Ovary (tissue), 9 donors: ENCODE measurements around the gene PDXP. TPM values are rescaled to one million over a fixed set of nuclear protein-coding genes. Genes with fewer than 3 reads are reported as not detected.

Source experiments
- DNase-seq, 5 donors: peaks; one replicate each; pipeline ENCODE4 v3.0.0-alpha.2; 2019 to 2020
- H3K27ac ChIP-seq, 2 donors: fragments of 200-600 bp; one replicate each; pipeline versions ENCODE4 v1.5.1 to v1.8.0; 2019 to 2022
- H3K27me3 ChIP-seq: fragments of 200-600 bp; one replicate; pipeline ENCODE4 v1.8.0; 2022
- H3K36me3 ChIP-seq: fragments of 200-600 bp; sonication (generic); one replicate; pipeline ENCODE4 v1.5.1; 2019
- H3K4me1 ChIP-seq: one replicate; pipeline ENCODE4 v1.8.1; 2013; ENCODE audit warnings: mild to moderate bottlenecking, moderate library complexity; ENCODE audit not compliant: insufficient read depth
- H3K4me3 ChIP-seq: fragments of 200-600 bp; sonication (generic); one replicate; pipeline ENCODE4 v1.5.1; 2017
- H3K9me3 ChIP-seq, 2 donors: fragments of 200-600 bp in 1 of 2; sonication (generic) in 1 of 2; one replicate each; pipeline versions ENCODE4 v1.5.1 to v1.8.1; 2013 to 2019; ENCODE audit warnings: mild to moderate bottlenecking in 1 of 2, moderate library complexity in 1 of 2
- EP300 ChIP-seq: sonication (generic); formaldehyde crosslinking; IDR thresholded peaks from one replicate; pipeline ENCODE4 v1.6.1; 2017; ENCODE audit warnings: antibody characterized with exemption
- POLR2A ChIP-seq: fragments of 450-650 bp; IDR thresholded peaks from one replicate; pipeline ENCODE4 v1.6.1; 2017; ENCODE audit warnings: antibody characterized with exemption, mild to moderate bottlenecking, moderate library complexity
- WGBS, 3 donors: extraction: QIAGEN DNeasy Blood & Tissue Kit in 1 of 3; methylation state at CpG; one replicate each; pipeline versions ENCODE4 v1.1.5 to v1.1.7; 2013 to 2017; 5-methylcytosine and 5-hydroxymethylcytosine counted together
- intact Hi-C, 4 donors: fragments of 100-400 bp; cut with DNase I; formaldehyde crosslinking; loops; one replicate each; pipeline versions ENCODE4 v1.11.0 to v1.15.1; 2022 to 2023
- polyA plus RNA-seq, 2 donors: library from polyadenylated mRNA; stranded (reverse); fragments of 200-250 nt in 1 of 2; fragments of 350-450 nt in 1 of 2; fragmentation: Illumina TruSeq in 1 of 2; extraction: RNeasy Lipid Tissue Mini Kit (QIAGEN cat#74804) in 1 of 2; gene quantifications; one replicate each; pipeline ENCODE4 v1.2.3, GENCODE V29; 2013 to 2014
- total RNA-seq, 7 donors: library from RNA; depleted of rRNA in 2 of 7; stranded (reverse); fragments of >200 nt in 2 of 7; fragmentation: NEBNext Ultra II Directional in 3 of 7; extraction: Animal tissue kit (Norgen Biotek cat#: 25700) in 3 of 7; gene quantifications; one replicate each; pipeline versions ENCODE4 v1.1.0 to v1.2.4, GENCODE V29; 2016 to 2023
- TF ChIP-seq, protein P1 (sequence below), 3 donors: fragments of 450-650 bp in 2 of 3; fragments of 200-600 bp in 1 of 3; IDR thresholded peaks; one replicate each; pipeline versions ENCODE4 v1.5.1 to v1.8.0; 2016 to 2022; ENCODE audit warnings: antibody characterized with exemption in 3 of 3, mild to moderate bottlenecking in 1 of 3
- donor health status: DM: no; HTN: no; CAD: no; lungs with moderate emphysema.
- donor health status: DM: no; HTN: no; CAD: no.
- donor health status: Bipolar disorder and iron deficiency.
- donor health status: DM: yes; HTN: yes; CAD: no.
- donor health status: DM: no; HTN: no; CAD: no.
- donor health status: DM: yes; HTN: yes; CAD: no.

The PDXP gene
- total and polyA plus RNA-seq, 9 donors = 8.1 to 15.9 (median 12.7) TPM

DNA sequence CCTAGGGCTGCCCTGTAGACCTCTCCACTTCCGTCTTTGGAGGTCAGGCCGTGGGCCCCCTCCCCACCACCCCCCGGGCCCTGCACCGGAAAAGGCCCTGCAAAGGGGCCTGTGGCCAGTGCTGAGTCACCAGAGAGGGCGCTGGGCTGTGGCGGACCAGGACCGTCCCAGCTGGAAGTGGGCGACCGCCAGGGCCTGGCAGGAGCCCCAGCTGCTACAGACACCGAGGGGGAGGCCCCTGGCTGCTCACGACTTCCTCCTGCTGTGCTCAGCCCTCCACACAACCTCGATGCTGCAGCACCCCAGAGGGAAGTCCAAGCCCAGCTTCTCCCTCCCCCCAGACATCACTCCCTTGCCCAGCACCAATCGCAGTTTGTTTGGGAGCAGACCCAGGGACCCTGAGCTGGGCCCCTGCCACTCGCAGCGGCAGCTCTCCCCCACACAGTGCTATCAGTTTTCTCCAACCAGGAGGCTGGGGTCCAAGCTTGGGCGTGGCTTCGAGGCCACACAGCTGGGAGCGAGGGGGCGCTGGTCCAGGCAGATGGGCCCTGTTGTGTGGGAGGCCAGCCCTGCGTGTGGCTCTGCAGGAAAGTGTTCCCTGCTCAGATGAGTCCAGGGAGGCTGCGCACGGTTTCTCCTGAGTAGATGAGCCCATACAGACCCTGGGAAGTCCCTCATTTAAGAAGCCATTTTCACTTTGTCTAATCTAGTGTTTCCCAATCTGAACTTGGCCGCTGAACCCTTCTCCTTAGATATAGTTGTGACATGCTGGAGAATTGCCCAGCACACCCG is 24.7 kb upstream of the PDXP start:
- TF ChIP-seq, protein P1, sequence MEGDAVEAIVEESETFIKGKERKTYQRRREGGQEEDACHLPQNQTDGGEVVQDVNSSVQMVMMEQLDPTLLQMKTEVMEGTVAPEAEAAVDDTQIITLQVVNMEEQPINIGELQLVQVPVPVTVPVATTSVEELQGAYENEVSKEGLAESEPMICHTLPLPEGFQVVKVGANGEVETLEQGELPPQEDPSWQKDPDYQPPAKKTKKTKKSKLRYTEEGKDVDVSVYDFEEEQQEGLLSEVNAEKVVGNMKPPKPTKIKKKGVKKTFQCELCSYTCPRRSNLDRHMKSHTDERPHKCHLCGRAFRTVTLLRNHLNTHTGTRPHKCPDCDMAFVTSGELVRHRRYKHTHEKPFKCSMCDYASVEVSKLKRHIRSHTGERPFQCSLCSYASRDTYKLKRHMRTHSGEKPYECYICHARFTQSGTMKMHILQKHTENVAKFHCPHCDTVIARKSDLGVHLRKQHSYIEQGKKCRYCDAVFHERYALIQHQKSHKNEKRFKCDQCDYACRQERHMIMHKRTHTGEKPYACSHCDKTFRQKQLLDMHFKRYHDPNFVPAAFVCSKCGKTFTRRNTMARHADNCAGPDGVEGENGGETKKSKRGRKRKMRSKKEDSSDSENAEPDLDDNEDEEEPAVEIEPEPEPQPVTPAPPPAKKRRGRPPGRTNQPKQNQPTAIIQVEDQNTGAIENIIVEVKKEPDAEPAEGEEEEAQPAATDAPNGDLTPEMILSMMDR (IDR thresholded peaks at IDR 0.05) = peak; percentile 3 to 41 (median 26)
- TF ChIP-seq EP300 (no peak), POLR2A (no peak)
- Histone ChIP-seq H3K9me3 (no peaks in the 10 kb centered on the region), H3K36me3 (no peaks in the 10 kb centered on the region), H3K4me3 (peak overlapping the region; percentile 20), H3K27ac (peak overlapping the region; percentile 78 to 84), H3K27me3 (no peaks in the 10 kb centered on the region), H3K4me1 (peaks cover 16% of the 10 kb centered on the region)
- intact Hi-C loops = no loop called here
- 0 to 2% (median 1%) methylated on average over 22 to 24 of the region's 24 CpGs for WGBS, 3 donors
- peak; percentile 91 to 97 (median 94) for DNase-seq

DNA sequence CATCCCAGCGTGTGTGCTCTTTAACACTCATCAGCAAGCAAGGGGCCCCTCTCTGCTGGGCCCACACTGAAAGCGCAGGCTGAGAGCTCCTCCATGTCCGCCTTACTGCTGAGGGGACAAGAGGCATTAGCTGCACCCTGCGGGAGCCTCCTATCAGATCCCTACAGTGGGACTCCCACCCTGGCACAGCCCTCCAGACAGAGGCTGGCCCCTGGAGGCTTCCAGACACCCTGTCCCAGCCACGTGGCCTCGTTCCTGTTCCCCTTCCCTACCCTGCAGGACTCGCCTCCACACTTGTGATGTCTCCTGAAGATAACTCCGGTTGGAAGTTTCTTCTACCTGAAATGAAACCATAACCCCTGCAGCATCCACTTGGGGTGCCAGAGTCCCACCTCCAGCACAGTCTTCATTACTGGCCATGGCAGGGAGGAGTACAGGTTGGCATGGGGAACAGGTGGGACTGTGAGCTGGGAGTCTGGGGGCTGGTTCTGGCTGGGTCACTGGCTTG is 24.1 kb upstream of the PDXP start:
- TF ChIP-seq POLR2A (no peak), EP300 (no peak)
- TF ChIP-seq, protein P1 (IDR thresholded peaks at IDR 0.05) = peak in 2 of 3 donors; percentile 14 to 28
- H3K9me3 ChIP-seq = no peaks in the 10 kb centered on the region
- peaks cover 16% of the 10 kb centered on the region for H3K4me1 ChIP-seq
- DNase-seq = peak in 1 of 5 donors; percentile 59
- H3K27me3 ChIP-seq = no peaks in the 10 kb centered on the region
- WGBS, 3 donors = 12 to 19% (median 17%) methylated on average over 8 of the region's 8 CpGs
- H3K36me3 ChIP-seq = no peaks in the 10 kb centered on the region
- intact Hi-C loops = no loop called here
- H3K4me3 ChIP-seq = peak overlapping the region; percentile 20
- peak overlapping the region; percentile 18 to 84 for H3K27ac ChIP-seq

DNA sequence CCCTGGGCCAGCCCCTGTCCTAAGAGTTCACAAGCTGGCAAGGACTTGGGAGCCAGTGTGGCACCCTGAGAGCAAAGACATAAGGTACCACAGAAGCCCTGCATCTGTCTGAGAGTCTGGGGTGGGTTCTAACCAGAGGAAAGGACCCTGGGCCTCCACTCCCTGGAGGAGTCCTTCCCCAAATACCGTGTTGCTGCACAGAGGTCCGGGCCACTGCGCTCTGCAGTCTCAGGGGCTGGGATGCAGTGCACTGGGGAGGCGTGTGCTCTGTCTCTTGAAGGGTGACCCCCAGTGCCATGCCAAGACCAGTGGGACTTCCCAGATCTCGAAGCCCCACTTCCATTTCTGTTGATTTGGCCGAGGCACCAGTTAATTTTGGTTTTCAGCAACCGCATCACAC is 23.4 kb upstream of the PDXP start:
- Histone ChIP-seq H3K27me3 (no peaks in the 10 kb centered on the region), H3K9me3 (no peaks in the 10 kb centered on the region), H3K36me3 (no peaks in the 10 kb centered on the region), H3K4me3 (no peak overlapping the region), H3K4me1 (peaks cover 16% of the 10 kb centered on the region), H3K27ac (peak overlapping the region in 1 of 2 donors; percentile 84)
- peak in 1 of 5 donors; percentile 36 for DNase-seq
- 90 to 93% (median 93%) methylated on average over 5 to 7 of the region's 7 CpGs for WGBS, 3 donors
- TF ChIP-seq EP300 = no peak
- TF ChIP-seq POLR2A = no peak
- TF ChIP-seq, protein P1 (IDR thresholded peaks at IDR 0.05) = no peak
- intact Hi-C loops = no loop called here

DNA sequence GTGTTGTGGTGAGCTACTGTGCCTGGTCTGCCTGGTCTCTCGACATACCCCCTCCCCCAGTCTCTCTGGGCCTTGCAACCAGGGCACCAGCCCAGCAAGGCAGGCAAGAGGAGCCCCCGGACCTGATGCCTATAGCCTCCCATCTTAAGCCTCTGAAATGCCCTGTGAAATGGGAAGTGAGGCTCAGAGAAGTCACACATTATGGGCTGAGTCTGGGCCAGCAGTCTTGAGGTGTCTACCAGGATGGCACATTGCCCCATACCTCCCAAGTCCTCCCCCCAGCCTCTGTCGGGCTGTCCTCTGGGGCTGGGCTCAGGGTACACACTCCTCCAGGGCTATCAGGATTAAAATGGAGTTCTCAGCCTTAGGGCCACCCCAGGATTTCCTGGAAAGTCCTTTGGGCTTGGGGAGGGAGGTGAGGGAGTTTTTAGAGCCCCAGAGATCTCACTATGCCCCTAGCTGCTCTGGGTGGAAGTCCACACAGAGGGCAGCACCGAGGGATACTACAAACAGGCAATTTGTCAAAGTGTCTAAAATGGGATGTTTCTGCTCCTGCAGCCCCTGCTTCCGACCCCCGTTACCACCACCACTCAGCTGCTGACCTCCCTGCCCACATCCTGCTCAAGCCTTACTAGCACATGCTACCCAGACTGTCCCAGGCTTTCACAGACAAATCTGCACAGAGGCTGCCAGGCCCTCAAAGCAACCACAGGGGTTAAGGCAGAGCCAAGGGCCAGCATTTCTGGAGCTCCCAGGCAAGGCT is 22.2 kb upstream of the PDXP start:
- peaks cover 18% of the 10 kb centered on the region for H3K4me1 ChIP-seq
- intact Hi-C loops = no loop called here
- H3K27me3 ChIP-seq = no peaks in the 10 kb centered on the region
- TF ChIP-seq, protein P1 (IDR thresholded peaks at IDR 0.05) = no peak
- no peak for TF ChIP-seq EP300
- TF ChIP-seq POLR2A = no peak
- no peak overlapping the region for H3K4me3 ChIP-seq
- H3K9me3 ChIP-seq = no peaks in the 10 kb centered on the region
- no peaks in the 10 kb centered on the region for H3K36me3 ChIP-seq
- 64 to 68% (median 67%) methylated on average over 6 of the region's 6 CpGs for WGBS, 3 donors
- H3K27ac ChIP-seq = no peak overlapping the region
- peak in 1 of 5 donors; percentile 37 for DNase-seq
